Cardiac fibroblast (primary cell): ENCODE results near the gene C1orf159.

ENCODE experiments used
- DNase-seq, 2 donors: peaks; one replicate each; pipeline versions ENCODE4 v3.0.0 to v3.0.0-alpha.2; 2010; ENCODE audit warnings: low read depth in 2 of 2
- H3K4me3 ChIP-seq, 2 donors: replicated peaks in 1 of 2; 1 replicate in 1 of 2; 2 replicates in 1 of 2; pipeline ENCODE4 v1.5.1; 2011; ENCODE audit warnings: low read depth in 2 of 2, low read length in 2 of 2, mild to moderate bottlenecking in 2 of 2, moderate library complexity in 1 of 2
- CTCF ChIP-seq: IDR thresholded peaks from one replicate; pipeline ENCODE4 v1.5.1; 2011; ENCODE audit warnings: low read depth, mild to moderate bottlenecking, low read length, inconsistent platforms

Gene C1orf159

GRCh38 chr1:1116701-1117468, 996 bp upstream of the C1orf159 start:
- H3K4me3 ChIP-seq = peak overlapping the region; percentile 39 to 77
- no peak for TF ChIP-seq CTCF
- peak in 1 of 2 donors; percentile 19 for DNase-seq

DNA sequence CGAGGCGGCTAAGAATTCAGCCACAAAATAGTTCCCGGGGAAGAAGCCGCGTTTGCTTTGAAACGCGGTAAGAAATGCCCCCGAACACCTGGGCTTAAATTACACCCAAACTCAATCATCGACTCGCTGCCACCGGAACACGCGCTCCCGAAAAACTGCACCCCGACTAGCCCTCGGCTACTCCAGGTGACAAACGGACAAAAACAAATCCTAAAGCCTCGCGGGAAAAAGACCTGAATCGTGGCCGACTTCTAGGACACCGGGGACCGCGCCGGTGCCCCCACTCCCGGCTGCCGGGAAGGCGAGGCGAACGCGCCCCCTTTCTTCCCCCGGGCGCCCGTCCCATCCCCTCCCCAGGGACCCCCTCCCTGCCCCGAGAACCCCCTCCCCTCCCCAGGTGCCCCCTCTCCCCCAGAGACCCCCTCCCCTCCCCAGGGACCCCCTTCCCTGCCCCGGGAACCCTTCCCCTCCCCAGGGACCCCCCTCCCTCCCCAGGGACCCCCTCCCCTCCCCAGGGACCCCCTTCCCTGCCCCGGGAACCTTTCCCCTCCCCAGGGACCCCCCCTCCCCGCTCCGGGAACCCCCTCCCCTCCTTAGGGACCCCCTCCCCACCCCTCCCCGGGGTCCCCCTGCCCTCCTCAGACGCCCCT, 628 bp downstream of the C1orf159 start:
- no peak for TF ChIP-seq CTCF
- no peak for DNase-seq
- peak overlapping the region; percentile 57 to 77 for H3K4me3 ChIP-seq

DNA sequence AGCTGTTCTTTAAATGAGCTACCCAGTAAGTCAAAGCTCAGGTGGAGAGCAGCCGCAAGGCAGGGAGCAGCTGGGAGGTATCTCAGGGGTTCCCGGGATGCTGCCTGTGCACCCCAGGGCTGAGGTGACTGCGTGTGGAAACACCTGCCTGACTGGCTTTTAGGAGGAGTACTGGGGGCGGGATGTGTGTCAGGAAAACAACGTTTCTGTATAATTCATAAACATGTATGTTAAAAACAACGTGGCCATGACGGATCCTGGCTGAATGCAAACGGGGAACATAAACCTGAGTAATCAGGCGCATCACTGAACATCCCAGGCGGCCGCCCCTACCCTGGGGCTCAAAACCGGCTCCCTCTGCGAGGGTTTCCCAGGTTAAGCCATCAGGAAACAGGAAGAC, 1.5 kb downstream of the C1orf159 start:
- no peak overlapping the region for H3K4me3 ChIP-seq
- DNase-seq = no peak
- TF ChIP-seq CTCF = no peak

DNA sequence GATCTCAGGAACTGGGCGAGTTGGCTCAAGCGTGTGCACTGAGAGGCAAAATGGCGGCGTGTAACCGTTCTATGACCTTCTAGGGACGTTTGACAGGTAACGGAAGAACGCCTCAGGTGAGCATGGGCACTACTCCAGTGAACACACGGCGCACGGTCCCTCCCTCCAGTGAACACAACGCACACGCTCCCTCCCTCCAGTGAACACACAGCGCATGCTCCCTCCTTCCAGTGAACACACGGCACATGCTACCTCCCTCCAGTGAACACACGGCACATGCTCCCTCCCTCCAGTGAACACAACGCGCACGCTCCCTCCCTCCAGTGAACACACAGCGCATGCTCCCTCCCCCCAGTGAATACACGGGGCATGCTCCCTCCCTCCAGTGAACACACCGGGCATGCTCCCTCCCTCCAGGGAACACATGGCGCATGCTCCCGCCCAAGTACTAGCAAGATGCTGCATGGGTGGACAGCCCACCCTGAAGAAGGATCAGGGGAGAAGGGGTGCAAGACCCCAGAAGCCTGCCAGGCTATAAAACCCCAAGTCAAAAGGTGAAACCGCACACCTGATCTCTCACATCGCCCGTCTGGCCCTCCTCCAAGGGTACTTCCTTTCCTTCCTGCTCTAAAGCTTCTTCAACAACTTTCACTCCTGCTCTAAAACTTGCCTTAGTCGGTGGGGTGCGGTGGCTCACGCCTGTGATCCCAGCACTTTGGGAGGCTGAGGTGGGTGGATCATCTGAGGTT, 3.5 kb downstream of the C1orf159 start:
- DNase-seq = no peak
- H3K4me3 ChIP-seq = no peak overlapping the region
- TF ChIP-seq CTCF = no peak

- no peak for DNase-seq
- no peak overlapping the region for H3K4me3 ChIP-seq
- TF ChIP-seq CTCF = no peak
Measured at GRCh38 chr1:1111516-1112236, 4.2 kb downstream of the C1orf159 start.

DNA sequence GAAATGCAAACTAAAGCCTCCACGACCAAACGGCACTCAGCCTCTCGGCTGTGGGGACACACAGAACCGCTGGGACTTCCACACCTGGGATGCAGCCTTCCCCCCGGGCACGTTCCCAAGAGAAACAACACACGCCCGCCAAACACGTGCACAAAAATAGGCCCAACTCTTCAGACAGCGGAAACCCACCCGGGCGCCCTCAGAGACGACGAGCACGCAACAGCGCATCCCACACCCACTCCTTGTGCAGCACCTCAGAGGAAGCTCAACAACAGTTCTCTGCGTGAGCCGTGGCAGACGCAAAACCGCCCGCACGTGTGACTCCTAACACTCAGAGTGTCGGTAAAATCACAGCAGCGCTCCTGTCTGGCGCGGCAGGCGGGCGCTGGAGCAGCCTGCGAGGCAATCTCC, 5.3 kb downstream of the C1orf159 start:
- TF ChIP-seq CTCF = no peak
- DNase-seq = no peak
- no peak overlapping the region for H3K4me3 ChIP-seq
